HG02885 (cell line): ENCODE results near the gene KCNJ12.
"Not testable (repeated sequence)": the region's sequence is repeated elsewhere in the genome, so short reads cannot be mapped to it uniquely, and the experiment has no call there.

Experiments used
- ATAC-seq: cut with Tn5 transposase; IDR thresholded peaks from one replicate; pipeline ENCODE4 v1.9.1; 2021; ENCODE audit warnings: mild to moderate bottlenecking; ENCODE audit not compliant: unreplicated experiment, poor library complexity

KCNJ12 gene

DNA sequence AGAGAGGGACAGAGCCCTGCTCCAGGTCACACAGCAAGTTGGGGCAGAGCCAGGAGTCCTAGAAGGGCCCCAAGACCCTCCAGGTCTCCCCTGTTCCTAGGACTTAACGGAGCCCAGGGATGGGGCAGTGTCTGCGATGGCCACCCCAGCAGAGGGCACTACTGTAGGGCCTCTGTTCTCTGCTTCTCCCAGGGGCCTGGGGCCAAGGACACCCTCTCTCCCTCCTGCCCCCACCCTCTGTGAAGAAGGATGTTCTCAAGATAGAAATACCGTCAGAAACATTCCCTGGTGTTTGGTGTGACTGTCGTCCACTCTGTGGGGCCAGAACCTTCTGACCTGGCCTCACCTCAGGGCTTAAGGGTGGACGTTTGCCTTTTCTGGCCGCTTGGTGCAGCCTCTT, 28.4 kb downstream of the KCNJ12 start:
- not testable (repeated sequence) for ATAC-seq

DNA sequence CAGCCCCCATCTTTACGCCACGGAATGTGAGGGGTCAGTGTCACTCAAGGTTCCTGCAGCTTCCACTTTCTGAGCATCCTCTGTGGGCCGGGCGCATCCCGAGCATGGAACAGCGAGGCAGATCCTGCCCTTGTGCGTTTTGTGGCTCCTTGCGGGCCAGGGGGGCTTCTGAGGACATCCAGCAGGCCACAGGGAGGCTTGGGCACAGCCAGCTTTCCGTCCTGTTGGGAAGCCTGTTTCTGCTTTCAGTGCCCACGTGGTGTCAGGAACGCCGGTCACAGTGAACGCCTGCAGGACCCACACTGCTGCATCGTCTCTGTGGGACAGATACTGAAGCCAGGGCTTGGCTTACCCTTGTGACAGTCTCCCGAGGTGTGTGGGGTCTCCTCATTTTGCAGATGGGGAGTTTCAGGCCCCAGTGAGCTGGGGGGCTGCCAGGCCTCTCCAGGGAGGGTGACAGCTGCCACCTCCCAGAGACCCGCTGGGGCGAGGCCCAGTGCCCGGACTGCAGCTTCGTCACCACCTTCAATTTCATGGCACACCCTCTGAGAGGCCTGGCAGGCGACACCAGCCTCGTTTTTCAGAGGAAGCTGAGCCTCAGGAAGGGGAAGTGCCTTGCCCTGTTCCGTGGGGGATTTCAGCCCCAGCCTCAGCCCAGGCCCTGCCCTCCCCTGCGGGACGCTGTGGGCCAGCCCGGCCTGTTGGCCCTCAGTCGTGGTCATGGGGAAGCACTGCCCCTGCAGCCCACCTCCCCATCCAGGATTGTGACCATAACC, 29.0 kb downstream of the KCNJ12 start:
- ATAC-seq = not testable (repeated sequence)

- not testable (repeated sequence) for ATAC-seq
Measured at GRCh38 chr17:21405904-21406400, 29.8 kb downstream of the KCNJ12 start.

- not testable (repeated sequence) for ATAC-seq
Measured at GRCh38 chr17:21406616-21407404, 30.7 kb downstream of the KCNJ12 start.

GRCh38 chr17:21407752-21408151, 31.6 kb downstream of the KCNJ12 start:
- not testable (repeated sequence) for ATAC-seq

DNA sequence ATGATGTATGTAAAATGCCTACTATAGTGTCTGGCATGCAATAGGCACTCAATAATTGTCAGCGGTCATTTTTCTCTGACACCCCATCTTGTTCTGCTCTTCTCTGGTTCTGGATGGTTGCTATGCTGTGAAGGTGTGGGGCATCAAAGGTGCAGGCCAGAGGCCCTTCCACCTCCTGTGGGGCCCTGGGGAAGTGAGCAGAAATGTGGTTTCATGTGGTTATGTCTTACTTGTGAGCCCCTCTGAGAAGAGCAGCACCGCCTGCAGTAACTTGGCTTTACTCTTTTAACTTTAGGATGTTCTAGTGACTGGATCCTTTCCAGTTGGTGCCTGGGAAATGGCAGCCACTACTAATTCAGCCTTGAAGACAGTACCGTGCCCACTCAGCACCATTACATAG, 32.1 kb downstream of the KCNJ12 start:
- ATAC-seq = not testable (repeated sequence)

DNA sequence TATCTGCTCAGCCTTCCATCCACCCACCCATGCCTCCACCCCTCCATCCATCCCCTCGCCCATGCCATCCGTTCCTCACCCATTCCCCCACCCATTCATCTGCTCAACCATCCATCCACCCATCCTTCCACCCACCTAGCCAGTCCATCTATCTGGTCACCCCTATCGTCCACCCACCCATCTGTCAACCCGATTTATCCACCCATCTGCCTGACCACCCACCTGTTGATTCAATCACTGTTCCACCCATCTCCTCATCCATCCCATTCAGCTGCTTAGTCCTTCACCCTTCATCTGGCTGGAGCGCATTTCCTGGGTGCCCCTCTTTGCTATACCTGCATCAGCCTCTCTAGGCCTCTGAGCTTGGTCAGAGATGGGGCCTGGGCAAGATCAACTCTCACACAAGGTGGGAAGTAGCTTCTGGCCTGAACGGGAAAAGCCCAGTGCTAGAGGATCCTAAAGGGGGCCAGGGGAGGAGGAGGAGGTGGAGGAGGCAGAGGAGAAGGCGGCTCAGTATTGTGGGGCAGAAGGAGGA, 32.7 kb downstream of the KCNJ12 start:
- not testable (repeated sequence) for ATAC-seq

GRCh38 chr17:21409388-21409787, 33.2 kb downstream of the KCNJ12 start:
- ATAC-seq = not testable (repeated sequence)

DNA sequence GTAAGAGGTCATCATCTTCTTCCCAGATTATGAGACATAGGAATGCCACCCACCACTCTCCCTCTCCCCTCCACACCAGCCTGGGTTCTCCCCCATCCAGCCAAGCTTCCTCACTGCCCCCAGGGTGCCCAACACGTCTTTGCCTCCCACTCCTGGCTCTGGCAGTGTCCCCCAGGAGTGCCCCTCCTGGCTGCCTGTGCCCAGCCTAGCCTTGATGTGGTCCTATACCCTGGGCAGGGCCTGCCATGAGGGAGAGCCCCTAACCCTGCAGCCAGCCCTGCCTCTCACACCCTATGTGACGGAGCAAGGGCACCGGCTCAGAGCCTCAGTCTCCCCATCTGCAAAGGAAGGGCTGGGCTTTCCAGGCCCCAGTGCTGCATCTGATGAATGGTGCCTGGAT, 33.8 kb downstream of the KCNJ12 start:
- ATAC-seq = not testable (repeated sequence)

DNA sequence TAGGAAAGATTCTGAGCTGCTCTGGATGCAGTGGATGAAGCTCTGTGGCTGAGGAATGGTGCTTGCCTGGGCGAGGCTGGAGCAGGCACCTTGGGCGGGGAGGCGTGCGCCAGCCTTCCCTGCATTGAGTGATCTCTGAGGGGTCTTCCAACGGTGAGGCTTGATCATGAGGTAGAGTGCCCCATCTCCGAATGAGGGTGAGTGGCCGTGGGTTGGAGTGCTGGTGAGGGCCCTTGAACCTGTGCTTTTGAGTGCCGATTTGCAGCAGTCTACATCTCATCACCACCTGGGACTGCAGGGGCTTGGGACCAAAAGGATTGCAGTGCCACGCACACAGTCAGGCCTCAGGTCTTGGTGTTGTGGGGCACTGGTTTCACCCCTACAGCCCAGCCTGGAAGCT, 34.2 kb downstream of the KCNJ12 start:
- not testable (repeated sequence) for ATAC-seq

DNA sequence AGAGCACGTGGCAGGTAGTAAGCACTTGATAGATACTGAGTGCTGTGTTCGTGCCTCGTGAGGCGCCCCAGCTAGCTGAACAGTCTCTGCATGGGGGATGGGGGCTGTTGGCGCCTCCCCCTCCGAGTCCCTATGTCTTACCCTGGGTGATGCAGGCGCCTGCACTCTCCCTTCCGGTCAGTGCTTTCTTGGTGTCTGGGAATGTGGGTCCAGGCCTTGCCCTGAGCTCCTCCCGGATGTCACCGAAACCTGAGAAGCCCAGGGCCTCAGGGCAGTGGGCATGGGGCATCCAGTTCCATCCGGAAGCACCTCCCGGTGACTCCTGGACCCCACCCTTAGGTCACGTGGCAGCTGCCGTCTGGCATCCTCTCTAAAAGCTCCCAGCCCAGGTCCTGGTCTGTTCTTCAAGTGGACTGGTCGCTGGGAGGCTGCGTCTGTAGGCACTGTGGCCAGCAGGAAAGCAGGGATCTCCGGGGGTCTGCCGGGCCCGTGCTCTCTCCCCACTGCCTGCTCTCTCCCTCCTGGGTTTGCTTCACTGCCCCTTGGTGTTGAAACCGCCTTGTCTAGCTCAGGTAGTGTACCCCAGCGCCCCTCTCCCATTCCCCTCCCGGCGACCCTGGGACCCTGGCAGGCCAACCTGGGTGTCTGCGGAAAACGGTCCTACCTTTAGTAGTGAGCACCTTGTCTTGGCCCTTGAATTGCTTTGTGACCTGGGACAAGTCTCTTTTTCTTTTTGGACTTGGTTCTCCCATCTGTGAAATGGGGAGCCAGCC, 34.9 kb downstream of the KCNJ12 start:
- ATAC-seq = not testable (repeated sequence)

DNA sequence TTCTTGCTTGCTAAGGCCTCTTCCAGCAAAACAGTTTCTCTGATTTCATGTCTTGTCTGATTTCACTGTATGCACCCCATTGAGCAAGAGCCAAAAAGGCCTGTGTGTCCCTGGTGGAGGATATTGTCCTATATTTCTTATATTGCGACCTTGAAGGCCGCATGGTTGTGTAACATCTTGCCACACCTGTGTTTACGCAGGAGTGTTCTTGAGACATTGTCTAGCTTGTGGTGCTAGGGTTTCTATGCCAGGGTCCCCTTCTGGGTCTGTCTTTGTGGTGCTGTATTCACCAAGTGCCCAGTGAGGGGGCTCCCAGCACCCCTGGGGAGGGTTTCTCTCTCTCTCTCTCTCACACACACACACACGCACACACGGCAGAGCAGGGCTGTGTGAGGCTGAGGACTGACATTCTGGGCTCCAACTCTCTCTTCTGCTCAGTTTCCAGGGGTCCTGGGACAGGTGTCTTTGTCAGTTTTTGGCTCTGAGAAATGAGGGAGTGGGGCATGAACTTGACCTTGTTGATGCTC, 35.6 kb downstream of the KCNJ12 start:
- ATAC-seq = not testable (repeated sequence)

GRCh38 chr17:21412207-21412681, 36.1 kb downstream of the KCNJ12 start:
- not testable (repeated sequence) for ATAC-seq

DNA sequence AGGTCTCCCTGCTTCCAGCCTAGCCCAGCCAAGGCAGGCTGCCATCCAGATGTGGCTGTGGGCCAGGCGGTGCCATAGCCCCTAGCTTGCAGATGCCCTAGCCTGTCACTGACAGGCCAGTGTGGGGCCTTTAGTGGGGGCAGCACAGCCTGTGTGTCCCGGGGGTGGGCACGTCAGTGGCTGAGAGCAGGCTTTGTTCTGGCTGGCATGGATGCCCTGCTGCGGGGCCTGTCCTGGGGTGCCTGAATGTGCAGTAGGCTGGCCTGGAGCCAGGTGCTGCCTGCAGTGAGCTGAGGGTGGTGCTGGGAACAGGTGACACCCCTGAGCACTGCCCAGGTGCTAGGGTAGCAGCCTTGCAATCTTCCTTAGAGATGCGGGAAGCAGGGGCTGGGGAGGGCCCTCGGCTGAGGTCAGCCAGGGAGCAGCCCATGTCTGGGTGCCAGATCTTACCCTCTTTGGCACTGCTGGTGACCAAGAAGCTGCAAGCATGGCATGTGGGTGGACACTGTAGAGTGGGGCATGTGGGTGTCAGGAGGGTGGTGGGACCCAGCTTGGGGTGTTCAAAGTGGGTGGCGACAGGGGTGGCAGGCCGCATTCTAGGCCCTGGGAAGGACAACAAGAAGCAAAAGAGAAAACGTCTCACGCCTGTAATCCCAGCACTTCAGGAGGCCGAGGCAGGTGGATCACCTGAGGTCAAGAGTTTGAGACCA, 37.6 kb downstream of the KCNJ12 start:
- ATAC-seq = not testable (repeated sequence)

- ATAC-seq = not testable (repeated sequence)
Measured at GRCh38 chr17:21414616-21415015, 38.5 kb downstream of the KCNJ12 start.

DNA sequence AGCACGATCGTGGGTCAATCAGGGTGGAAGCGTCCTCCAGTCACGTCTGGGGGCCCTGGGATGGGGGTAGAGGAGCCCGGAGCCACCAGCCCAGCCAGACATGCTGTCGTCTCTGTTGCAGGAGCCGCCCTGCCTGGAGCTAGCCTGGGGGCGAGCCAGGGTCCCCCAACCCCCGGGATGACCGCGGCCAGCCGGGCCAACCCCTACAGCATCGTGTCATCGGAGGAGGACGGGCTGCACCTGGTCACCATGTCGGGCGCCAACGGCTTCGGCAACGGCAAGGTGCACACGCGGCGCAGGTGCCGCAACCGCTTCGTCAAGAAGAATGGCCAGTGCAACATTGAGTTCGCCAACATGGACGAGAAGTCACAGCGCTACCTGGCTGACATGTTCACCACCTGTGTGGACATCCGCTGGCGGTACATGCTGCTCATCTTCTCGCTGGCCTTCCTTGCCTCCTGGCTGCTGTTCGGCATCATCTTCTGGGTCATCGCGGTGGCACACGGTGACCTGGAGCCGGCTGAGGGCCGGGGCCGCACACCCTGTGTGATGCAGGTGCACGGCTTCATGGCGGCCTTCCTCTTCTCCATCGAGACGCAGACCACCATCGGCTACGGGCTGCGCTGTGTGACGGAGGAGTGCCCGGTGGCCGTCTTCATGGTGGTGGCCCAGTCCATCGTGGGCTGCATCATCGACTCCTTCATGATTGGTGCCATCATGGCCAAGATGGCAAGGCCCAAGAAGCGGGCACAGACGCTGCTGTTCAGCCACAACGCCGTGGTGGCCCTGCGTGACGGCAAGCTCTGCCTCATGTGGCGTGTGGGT, 39.2 kb downstream of the KCNJ12 start:
- not testable (repeated sequence) for ATAC-seq

- ATAC-seq = not testable (repeated sequence)
Measured at GRCh38 chr17:21416471-21416981, 40.4 kb downstream of the KCNJ12 start.

DNA sequence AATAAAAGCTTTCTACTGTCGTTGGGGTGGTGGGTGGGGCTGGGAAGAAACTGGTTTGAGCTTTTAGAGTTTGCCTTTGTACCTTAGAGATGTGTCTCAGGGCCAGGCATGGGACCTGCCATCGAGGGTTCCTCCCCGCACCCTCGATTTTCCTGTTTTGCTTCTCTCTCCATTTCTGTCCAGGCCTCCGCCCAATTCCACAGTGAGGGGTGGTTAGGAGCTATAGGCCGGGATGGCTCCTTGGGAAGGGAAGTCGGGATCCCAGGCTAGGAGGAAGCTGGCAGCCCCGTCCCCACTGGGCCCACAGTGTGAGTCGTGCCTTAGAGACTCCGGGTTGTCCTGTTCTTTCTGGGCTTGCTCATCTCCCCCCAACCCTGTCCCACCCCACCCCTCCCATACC, 41.2 kb downstream of the KCNJ12 start:
- ATAC-seq = not testable (repeated sequence)
